A673 (cell line): ENCODE results near the gene GANC. TPM values are rescaled to one million over a fixed set of nuclear protein-coding genes. Genes with fewer than 3 reads are reported as not detected.
"Not testable (repeated sequence)": the region's sequence is repeated elsewhere in the genome, so short reads cannot be mapped to it uniquely, and the experiment has no call there.

ENCODE experiments used
- BruUV-seq: library from RNA; stranded (reverse); fragments of 400-500 nt; replicated peaks from 2 replicates; lab custom pipeline; 2021; lab: Mats Ljungman, UMichigan
- CTCF ChIA-PET: fragments of 300-600 bp; sonication (Branson Sonifier 250); formaldehyde crosslinking; loops from one replicate; lab custom pipeline; 2022; ENCODE audit warnings: antibody characterized with exemption; lab: Charles Lee
- POLR2A ChIA-PET: fragments of 300-600 bp; sonication (Branson Sonifier 250); formaldehyde crosslinking; loops from one replicate; lab custom pipeline; 2022; ENCODE audit warnings: antibody characterized with exemption; ENCODE audit not compliant: low non-redundant PET; lab: Charles Lee
- DNase-seq: peaks from one replicate; pipeline ENCODE4 v3.0.0-alpha.2; 2015; ENCODE audit warnings: low spot score
- H3K27ac ChIP-seq: fragments of 200-600 bp; sonication (generic); 2 replicates; pipeline ENCODE4 v1.5.1; 2016; ENCODE audit warnings: mixed run types, low read depth, mild to moderate bottlenecking, mixed read lengths, antibody characterized with exemption, low read length; ENCODE audit not compliant: poor library complexity, severe bottlenecking
- H3K27me3 ChIP-seq: fragments of 200-600 bp; sonication (generic); replicated peaks from 2 replicates; pipeline ENCODE4 v1.6.1; 2017; ENCODE audit warnings: mixed run types, low read depth, mild to moderate bottlenecking, mixed read lengths, antibody characterized with exemption, low read length; ENCODE audit not compliant: insufficient read depth, poor library complexity
- H3K36me3 ChIP-seq: fragments of 200-600 bp; sonication (generic); 2 replicates; pipeline ENCODE4 v1.6.1; 2016; ENCODE audit warnings: mixed run types, mild to moderate bottlenecking, mixed read lengths, antibody characterized with exemption, low read length; ENCODE audit not compliant: insufficient read depth, poor library complexity, severe bottlenecking
- H3K4me1 ChIP-seq: fragments of 200-600 bp; sonication (generic); 2 replicates; pipeline ENCODE4 v1.6.1; 2017; ENCODE audit warnings: mixed run types, mild to moderate bottlenecking, mixed read lengths, antibody characterized with exemption, low read length; ENCODE audit not compliant: insufficient read depth, poor library complexity, severe bottlenecking
- H3K4me3 ChIP-seq: fragments of 200-600 bp; sonication (generic); 2 replicates; pipeline ENCODE4 v1.5.1; 2016; ENCODE audit warnings: low read depth, mixed run types, mild to moderate bottlenecking, mixed read lengths, low read length; ENCODE audit not compliant: poor library complexity, severe bottlenecking
- H3K9me3 ChIP-seq: fragments of 200-600 bp; sonication (generic); 2 replicates; pipeline ENCODE4 v1.6.1; 2016; ENCODE audit warnings: mixed run types, low read depth, mild to moderate bottlenecking, mixed read lengths, antibody characterized with exemption, low read length; ENCODE audit not compliant: poor library complexity, severe bottlenecking
- CTCF ChIP-seq: fragments of 300-800, 200-600 bp; sonication (generic); conservative IDR thresholded peaks from 2 replicates; pipeline ENCODE4 v1.5.1; 2017; ENCODE audit warnings: low read depth, mild to moderate bottlenecking, antibody characterized with exemption, low read length, moderate library complexity, mixed read lengths
- EZH2 ChIP-seq: fragments of 200-600 bp; sonication (generic); IDR thresholded peaks from 2 replicates; pipeline ENCODE4 v1.6.1; 2017; ENCODE audit warnings: borderline replicate concordance, low read depth, mild to moderate bottlenecking, mixed read lengths, antibody characterized with exemption, low read length; ENCODE audit not compliant: poor library complexity, severe bottlenecking
- intact Hi-C: fragments of 100-400 bp; cut with micrococcal nuclease; formaldehyde crosslinking; loops from one replicate; pipeline ENCODE4 v1.10.0; 2022; ENCODE audit not compliant: unreplicated experiment
- total RNA-seq: library from RNA; stranded (reverse); gene quantifications from 2 replicates; pipeline ENCODE4 v1.2.3, GENCODE V29; 2021

GANC gene
- total RNA-seq, 1 experiment from 2014 or later, result 28.2 TPM

GRCh38 chr15:42287931-42288330, 14.9 kb downstream of the GANC start:
- Histone ChIP-seq H3K27me3 (no peaks in the 10 kb centered on the region), H3K4me3 (no peak overlapping the region), H3K36me3 (no peaks in the 10 kb centered on the region), H3K4me1 (no peaks in the 10 kb centered on the region), H3K9me3 (no peaks in the 10 kb centered on the region), H3K27ac (no peak overlapping the region)
- BruUV-seq, result no TSS peak
- intact Hi-C loops, result no loop called here
- TF ChIP-seq EZH2, result no peak
- no peak for DNase-seq
- CTCF ChIA-PET, result no interaction called here
- POLR2A ChIA-PET, result no interaction called here

GRCh38 chr15:42289166-42289565, 16.2 kb downstream of the GANC start:
- CTCF ChIA-PET, result no interaction called here
- intact Hi-C loops, result no loop called here

GRCh38 chr15:42301004-42301403, 28.0 kb downstream of the GANC start:
- H3K4me3 ChIP-seq, H3K36me3 ChIP-seq, intact Hi-C loops, CTCF ChIA-PET, DNase-seq, H3K9me3 ChIP-seq, H3K27me3 ChIP-seq, POLR2A ChIA-PET, H3K4me1 ChIP-seq, H3K27ac ChIP-seq, BruUV-seq: not testable (repeated sequence)

More at GRCh38 chr15:42289166-42289565, 16.2 kb downstream of the GANC start:
- no peaks in the 10 kb centered on the region for H3K27me3 ChIP-seq
- BruUV-seq, result no TSS peak
- H3K36me3 ChIP-seq, result no peaks in the 10 kb centered on the region
- no peak for DNase-seq
- H3K27ac ChIP-seq, result no peak overlapping the region
- H3K4me3 ChIP-seq, result no peak overlapping the region
- no peak for TF ChIP-seq CTCF
- no peak for TF ChIP-seq EZH2
- no peaks in the 10 kb centered on the region for H3K4me1 ChIP-seq
- POLR2A ChIA-PET, result no interaction called here
- no peaks in the 10 kb centered on the region for H3K9me3 ChIP-seq

GRCh38 chr15:42306681-42307080, 33.7 kb downstream of the GANC start:
- no peak for DNase-seq
- POLR2A ChIA-PET, result no interaction called here
- H3K27me3 ChIP-seq, result no peaks in the 10 kb centered on the region
- TF ChIP-seq EZH2 (no peak), CTCF (no peak)
- no peaks in the 10 kb centered on the region for H3K4me1 ChIP-seq
- CTCF ChIA-PET, result no interaction called here
- no peak overlapping the region for H3K4me3 ChIP-seq
- intact Hi-C loops, result no loop called here
- H3K27ac ChIP-seq, result no peak overlapping the region
- no peaks in the 10 kb centered on the region for H3K9me3 ChIP-seq
- no peaks in the 10 kb centered on the region for H3K36me3 ChIP-seq
- no TSS peak for BruUV-seq
